Frontal cortex (tissue), 4 donors: ENCODE data around the gene CIPC. TPM values are rescaled to one million over a fixed set of nuclear protein-coding genes. Genes with fewer than 3 reads are reported as not detected.
A peak's percentile ranks its signal among the peaks of the same experiment; 100 is the strongest.

ENCODE experiments used
- DNase-seq, 2 donors: peaks; one replicate each; pipeline ENCODE4 v3.0.0; 2012; ENCODE audit warnings: low spot score in 2 of 2
- FAIRE-seq: peaks from 2 replicates; lab custom pipeline; 2012; peaks lifted over from hg19 to GRCh38; lab: Jason Lieb, UNC
- total RNA-seq: library from RNA; depleted of rRNA; stranded (reverse); fragments of >200 nt; gene quantifications from one replicate; pipeline ENCODE4 v1.2.3, GENCODE V29; 2014
- donor health status: control.
- donor health status: control.
- donor health status: control.

Gene CIPC
- total RNA-seq, 1 donor from 2014 or later, result 44.8 TPM

DNA sequence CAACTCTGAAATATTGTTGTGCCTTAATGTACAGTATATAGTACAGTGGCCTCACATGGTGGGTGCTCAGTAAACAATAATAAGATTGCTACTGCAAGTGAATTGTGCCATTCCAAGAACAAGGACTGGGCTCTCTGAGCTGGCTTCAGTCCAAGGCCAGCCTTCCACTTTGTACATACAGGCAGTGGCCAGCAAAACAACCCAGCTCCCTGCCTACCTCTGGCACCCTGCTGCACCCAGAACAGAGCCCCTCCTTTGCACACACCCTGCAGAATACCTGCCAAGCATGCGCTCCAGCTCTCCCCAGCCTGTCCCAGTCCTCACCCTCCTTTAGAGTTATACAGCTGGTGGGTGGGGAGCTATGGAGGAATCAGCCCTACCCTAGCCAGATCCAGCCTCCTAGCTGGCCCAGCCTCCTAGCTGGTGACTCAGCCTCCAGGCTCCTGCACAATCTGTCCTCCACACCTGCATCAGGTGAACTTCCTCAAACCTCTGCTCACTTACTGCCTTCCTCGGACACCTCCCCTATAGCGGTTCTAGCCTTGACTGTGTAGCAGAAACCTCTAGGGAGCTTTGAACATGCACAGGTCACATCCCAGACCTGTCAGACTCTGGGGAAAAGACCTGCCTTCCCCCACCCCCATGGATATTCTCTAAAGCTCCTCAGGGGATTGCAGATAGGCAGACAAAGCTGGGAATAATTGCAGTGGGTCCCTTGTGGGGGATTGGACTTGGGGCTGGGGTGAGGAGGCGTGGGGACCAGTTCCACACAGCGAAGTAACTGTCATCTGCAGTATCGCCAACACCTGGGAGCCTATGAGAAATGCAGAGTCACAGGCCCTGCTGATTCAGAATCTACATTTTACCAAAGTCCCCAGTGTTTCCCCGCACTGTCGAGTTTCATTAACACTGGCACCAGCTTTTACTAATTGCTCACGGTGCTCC, 25.6 kb downstream of the CIPC start:
- FAIRE-seq (no peak), DNase-seq (no peak)

DNA sequence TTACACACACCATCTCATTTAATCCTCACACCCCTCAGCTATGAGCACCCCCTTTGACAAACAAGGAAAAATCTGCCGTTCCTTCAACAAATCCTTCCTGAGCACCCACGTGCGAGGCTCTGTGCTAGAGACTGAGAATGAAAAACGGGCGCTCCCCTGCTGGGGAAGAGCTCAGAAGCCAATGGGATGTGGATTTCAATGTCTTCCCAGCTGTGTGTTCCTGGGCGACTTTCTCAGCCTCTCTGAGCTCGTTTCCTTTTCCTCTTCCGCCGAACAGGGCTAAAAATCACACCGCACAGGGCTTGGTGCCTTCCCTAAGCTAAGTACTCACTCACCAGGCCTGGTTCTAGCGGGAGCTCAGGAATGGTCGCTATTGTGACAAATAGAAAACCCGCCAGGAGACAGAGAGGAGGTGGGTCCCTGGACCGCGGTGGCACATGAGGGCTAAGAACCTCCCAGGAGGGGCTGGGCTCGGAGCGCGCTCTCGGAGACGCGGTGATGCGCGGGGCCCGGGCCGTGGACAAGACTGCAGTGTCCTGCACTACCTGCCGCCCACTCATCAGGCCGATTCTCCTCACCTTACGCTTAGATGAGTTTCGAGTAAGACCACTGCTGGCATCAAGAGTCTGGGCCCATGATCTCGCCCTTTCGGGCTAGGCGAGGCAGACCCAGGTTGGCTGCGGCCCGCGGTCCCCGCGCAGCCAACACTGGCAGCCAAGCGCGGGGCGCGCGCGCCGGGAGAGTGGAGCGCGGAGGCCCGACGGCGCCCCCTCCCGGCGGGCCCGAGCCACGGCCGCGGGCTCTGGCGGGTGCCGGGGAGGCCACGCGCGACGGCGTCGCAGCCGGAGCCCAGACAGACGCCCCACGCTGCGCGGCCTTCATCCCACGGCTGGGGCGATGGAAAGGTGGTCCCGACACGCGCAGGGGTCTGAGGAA, 26.6 kb downstream of the CIPC start:
- DNase-seq (peak; percentile 83 to 84), FAIRE-seq (no peak)

DNA sequence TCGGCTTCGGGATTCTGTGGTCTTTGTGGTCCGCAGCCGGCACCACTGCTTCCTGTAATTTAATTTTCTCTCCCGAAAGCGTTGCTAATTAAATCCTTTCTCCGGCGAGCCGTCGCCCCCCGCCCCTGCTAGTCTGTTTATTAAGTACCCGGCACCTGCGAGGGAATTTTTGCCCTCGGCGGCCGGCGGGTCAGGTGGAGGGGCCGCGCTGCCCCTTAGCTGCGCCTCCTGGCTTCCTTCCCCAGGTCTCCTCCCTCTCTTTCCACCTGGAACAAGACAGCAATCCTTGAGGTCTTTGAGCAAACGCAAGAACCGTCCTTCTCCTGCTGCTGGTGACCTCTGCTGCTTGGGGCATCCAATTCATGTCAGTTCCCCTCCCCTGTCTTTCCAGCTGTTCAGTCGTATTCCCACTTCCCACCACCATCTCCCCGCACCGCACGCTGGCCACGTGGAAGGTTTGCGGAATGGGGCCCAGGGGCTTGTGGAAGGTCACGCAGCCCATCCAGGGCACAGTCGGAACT, 27.3 kb downstream of the CIPC start:
- FAIRE-seq (no peak), DNase-seq (no peak)

DNA sequence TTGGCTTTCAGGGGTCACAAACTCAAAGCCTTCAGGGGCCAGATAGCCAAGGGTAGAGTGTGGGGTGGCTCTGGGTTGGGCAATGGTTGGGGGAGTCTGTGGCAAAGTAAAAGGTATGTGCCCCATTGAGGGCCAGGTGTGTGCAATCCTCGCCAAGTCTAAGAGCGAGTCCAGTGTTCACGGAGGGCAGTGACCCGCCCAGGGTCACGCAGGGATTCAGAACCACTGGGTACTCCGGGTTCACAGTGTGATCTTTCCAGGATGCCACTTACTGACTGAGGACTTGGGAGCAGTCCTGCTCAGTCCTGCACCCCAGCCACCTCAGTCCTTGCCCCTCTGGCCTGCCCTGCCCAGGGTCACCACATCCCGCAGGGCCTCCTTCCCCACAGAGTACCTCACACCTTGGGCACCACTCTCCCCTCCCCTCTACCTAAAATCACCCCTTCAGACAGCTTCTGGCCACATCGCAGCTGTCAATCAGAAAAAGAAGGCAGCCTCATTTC, 27.8 kb downstream of the CIPC start:
- DNase-seq (no peak), FAIRE-seq (no peak)

DNA sequence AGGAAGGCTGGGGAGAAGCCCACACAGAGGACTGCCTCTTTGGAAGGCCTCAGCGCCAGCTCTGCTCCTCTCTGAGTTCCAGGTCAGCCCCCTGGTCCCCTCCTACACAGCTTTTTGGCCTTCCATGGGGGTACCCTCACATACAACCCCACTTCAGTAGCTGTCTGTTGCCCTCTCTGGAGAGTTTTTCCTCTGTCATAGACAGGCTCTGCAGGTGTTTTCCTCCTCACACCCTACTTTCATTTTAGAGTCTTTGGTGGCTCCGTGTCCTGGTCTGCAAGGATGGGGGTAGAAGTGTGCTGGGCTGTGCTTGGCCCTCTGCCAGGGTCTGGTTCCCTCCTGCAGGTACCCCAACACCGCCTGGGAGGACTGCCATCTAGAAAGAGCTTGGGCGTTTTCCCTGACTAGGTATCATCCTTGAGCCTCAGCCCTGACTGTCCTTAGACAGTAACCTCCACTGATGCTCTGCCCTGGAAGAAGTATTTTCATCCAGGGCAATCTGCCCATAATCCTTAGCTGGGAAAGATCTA, 28.5 kb downstream of the CIPC start:
- no peak for FAIRE-seq
- DNase-seq, result no peak

DNA sequence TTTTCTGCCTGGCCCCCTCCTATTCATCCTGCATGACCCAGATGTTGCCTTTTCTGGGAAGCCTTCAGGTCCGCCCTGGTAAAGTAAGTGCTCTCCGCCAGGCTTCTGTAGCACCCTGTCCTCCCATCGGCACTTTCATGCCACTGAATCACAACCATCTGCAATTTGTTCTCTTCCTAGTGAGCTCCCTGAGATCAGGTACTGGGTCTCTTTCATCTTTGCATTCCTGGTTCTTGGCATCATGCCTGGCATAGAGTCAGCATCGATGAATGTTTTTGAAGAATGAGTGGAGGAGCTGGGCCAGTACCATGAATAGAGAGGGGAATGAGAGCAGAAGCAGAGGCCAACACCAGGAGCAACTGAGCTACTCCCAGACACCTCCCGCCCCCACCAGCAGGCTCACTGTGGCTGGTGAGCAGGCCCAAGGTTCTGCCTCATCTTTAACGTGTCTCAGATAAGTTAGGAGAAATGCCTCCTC, 30.4 kb downstream of the CIPC start:
- DNase-seq, result no peak
- FAIRE-seq, result no peak

DNA sequence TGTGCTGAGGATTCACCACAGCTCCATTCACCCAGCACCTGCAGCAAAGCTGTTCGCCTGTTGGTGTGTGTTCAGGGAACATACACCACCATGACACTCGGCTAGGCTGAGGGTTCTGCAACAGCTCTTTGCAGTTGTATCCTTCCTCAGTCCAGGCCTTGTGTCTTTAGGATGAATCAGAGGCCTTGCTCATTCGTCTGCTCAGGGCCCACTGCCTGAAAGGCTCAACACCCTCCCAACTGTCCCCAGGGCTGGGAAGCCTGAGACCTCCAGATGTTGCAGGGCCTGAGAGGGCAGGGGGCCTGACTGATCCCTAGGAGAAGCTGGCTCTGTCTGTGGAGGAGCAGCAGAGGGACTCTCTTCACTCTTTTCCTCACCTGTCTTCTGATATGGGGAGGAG, 32.3 kb downstream of the CIPC start:
- FAIRE-seq (no peak), DNase-seq (no peak)

DNA sequence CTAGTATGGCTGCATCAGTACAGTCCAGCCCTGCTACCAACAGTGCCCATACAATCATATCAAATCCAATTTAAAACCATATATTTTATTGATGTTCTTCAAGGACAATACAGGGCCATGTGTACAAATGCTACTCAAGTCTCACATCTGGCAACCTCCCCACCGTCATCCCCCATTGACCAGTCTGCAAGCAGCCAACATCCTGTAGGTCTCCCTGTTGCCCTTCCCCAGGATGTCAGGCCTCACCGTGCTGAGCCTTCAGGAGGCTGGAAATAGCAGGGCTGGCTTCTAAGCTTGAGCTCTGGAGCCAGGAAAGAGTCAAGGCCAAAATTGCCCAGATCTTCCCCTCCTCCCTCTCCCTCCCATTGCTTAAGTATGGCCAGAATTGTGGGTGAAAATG, 33.1 kb downstream of the CIPC start:
- DNase-seq, result no peak
- FAIRE-seq, result no peak

DNA sequence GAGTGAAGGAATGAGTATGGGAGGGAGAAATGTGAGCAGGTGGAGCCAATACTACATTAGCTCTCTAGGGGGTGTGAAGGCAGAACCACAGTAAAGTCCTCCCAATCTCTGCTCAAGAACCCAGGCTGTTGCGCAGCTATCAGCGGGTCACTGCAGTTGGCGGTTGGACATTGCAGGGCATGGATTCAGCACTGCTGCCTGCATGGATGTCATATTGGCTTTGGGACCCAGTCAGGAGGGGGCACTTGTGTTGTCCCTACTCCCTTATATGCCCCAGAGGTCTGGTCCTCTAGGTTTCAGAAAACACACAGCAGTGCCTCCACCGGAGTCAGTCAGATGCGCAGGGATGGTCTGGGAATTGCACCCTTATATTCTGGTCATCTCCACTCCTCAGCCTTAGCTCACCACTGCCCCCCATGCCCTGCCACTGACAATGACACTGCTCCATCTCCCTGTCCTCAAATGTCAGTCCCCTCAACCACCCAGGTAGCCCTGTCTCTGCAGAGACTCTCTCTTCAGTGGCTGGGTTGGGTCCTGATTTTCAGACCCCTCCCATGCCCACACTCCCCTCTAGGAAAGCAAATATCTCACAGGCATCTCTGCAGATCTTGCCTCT, 33.9 kb downstream of the CIPC start:
- FAIRE-seq, result no peak
- DNase-seq, result no peak

DNA sequence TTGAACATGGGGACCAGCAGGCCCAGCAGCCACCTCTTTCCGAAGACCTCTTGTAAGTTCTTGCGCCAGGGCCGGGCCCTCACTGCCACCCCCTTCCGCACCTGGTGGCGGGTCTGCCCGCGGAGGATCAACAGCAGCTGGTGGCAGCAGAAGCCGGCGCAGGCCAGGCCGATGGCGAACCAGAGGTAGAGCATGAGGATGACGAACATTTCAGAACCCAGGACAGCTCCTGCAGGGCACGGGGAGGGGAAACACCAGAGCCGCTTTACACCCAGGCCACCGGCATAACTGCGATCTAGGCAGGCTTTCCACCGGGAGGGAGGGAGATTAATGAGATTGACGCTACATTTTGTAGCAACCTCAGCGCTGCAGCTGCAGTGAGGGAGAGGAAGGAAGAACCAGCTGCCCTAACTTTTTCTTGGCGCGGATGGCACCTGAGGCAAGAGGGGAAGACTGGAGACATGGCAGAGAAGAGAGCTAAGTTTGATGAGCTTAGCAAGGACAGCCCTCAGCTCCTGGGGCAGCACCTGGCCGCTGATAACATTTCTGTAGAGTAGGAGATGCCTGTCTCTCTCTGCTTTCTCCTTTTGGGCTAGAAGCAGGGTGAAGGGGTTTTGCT, 35.8 kb downstream of the CIPC start:
- no peak for DNase-seq
- no peak for FAIRE-seq

DNA sequence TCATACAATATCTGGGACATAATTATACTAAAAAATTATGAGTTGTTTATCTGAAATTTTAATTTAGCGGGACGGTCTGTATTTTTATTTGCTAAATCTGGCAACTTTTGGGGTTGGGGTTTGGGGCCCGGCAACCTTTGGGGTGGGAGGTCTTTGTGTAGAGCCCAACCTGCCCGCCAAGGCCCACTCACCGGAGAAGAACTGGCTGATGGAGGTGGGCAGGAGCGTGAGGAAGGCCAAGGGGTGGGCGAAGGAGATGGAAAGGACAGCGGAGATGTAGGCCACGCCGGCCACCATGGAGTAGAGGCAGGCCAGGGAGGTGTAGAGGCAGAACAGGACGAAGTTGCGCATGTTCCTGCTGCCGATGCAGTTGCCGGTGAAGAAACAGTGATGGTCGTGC, 41.0 kb downstream of the CIPC start:
- no peak for DNase-seq
- FAIRE-seq, result no peak

DNA sequence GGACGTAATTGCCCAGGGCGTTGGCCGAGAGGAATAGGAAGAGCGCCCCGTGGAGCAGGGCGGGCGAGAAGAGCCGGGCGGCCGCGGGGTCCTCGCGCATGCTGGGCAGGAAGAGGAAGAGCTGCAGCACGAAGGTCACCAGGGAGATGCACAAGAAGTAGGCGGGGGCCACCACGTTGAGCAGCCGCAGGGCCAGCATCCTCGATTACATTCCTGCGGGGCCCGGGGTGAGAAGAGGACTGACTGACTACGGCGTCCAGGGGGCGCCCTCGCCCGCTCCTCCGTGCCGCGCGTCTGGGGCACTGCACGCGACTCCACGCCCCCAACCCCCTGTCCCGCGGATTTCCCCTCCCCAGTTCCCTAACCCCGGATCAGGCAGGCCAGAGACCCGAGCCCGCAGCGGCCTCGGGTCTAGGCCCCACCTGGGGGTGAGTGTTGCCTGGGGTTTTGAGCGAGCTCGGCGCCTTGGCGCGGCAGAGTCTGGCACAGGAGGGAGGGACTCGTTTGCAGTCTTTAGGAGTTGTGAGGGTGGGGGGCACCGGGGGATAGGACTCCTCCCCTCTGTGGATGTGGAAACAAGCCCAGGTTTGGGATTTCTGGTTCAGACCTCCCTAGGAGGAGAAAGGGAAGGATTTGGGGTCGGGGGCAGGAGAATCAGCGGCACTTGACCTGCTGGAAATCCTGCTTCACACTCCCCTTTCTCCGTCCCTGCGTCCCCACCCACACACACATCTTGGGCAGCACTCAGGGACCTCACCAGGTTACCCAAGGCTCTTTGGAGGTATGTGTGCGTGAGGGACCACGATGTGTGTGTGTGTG, 41.7 kb downstream of the CIPC start:
- peak; percentile 62 to 70 for DNase-seq
- no peak for FAIRE-seq

DNA sequence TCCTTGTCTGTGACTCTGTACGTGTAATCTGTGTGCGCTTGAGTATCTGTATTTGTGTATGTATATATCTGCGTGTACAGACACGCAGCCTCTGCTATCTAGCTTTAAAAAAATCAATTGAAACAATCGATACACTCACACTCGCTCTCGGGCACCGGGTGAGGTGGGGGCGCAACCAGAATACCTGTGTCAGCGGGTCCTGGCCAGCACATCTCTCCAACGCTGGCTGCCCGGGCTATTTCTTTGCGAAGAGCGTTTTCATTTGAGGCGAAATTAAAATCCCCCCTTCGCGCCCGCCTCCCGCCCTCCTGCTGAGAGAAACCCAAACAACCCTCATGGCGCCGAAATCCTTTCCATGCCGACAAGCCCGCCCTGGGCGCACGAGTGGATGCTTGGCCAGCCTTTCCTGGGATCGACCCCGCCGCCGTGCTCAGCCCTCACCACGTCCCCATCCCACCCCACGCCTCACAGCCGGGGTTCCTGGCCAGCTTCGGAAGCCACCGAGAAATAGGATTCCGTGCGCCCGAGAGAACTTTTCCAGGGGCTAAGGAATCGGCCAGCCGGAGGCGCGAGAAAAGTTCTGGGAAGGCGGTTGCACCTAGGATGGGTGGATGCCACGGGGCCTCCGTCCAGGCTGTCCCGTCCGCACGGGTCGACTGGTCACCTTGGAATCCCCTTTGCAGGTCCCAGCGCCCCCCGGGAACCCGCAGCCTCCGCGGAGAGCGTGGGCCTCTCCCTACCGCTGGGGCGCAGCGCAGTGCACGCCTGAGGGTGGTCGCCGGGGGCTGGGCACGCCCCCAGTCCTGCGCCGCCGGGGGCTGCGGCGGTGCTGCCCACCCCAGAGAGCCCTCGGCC, 42.5 kb downstream of the CIPC start:
- FAIRE-seq, result no peak
- no peak for DNase-seq

DNA sequence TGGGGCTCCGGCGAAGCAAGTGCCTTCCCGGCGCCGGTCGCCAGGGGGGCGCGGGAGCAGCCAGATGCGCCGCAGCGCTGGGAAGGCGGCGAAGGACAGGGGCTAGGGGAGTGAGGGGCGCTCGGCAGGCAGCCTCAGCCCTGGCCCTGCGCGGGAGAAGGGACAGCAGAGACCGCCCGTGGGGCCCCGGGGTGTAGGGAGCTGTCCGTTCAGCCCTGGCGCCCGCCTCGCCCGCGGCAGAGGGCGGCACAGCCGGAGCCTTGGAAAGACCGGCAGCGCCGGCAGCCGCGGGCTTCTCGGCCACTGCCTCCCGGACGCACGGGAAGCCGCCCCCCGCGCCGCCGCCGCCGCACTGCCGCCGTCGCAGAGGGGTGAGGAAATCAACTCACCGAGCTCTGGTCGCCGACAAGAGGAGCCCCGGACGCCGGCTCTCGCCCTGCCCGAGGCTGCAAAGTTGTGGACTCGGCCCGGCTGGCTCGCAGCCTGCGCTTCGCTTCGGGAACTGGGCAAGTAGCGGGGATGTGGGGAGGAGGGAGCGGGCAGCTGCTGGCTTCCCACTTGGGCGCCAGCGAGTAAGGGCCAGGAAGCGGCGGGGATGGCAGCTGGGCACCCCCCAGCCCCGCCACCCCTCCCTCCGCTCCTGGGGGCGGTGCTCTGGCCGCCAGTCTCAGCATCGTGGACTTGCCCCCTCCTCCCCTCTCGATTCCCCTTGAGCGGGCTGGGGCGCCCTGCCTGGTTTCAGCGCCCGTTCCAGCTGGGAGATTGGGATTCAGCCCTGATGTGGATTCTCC, 43.4 kb downstream of the CIPC start, which contains the start of gene ZDHHC22:
TSS of gene ZDHHC22 (minus strand) at position 578 of the 791 bp plus-strand sequence. CDS start 2,053 bp downstream, outside the sequence.
- DNase-seq, result peak; percentile 66 to 77
- FAIRE-seq, result no peak

DNA sequence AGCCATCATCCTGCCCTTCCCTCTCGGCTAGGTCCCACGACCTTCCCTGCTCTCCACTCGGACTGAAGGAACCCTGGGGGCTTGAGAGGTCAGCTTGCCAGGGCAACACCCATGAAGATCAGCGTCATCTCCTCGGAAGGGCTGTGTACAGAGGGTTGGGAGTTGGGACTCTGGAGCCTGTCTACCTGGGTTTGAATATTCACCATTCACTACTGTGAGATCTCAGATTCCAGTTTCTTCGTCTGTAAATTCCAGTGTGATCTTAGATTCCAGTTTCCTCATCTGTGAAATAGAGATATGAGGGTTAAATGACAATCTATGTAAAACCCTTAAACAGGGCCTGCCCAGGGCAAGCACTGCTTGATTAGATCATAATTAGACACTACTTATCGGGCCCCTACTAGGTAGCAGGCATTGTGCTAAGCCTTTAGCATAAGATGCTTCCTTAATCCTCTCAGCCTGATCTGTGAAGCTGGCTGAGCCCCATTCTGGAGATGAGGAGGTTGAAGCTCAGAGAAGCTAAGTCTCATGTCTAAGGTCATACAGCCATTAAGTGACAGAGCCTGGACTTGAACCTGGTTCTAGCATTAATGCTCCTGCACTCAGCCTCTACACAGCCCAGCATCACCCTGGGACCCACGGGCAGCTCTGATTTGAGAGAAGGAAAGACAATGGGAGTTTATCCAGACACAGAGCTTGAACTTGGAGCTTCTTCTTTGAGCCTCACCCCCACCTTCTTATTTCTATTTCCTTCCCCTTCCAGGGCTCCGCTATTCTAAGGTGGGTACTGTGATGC, 44.1 kb downstream of the CIPC start:
- no peak for DNase-seq
- no peak for FAIRE-seq

DNA sequence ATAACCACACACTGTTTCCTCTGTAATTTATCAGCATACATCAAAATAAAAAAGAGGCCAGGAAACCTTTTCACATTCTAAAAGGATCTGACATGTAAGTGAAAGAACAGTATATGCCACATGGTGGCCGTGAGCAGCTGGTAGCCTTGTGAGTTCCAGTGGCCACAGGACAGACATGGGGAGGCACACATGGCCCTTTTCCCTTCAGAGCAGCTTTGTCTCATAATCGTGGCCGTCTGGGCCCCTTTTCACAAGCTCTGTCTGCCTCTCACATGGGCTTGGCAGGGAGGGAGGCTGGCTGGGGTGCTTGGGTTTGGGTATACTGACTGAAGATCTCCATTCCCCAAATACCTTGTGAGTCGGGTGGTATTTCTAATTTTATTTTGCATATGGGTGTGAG, 45.0 kb downstream of the CIPC start:
- FAIRE-seq (no peak), DNase-seq (no peak)
